SIG-M5 (cell line): Measurements from ENCODE around the gene TJP3.
"Not testable (repeated sequence)": the region's sequence is repeated elsewhere in the genome, so short reads cannot be mapped to it uniquely, and the experiment has no call there.

Experiments used
- DNase-seq: peaks from one replicate; lab custom pipeline; 2025; lab: John Stamatoyannopoulos, UW

Gene TJP3, protein sequence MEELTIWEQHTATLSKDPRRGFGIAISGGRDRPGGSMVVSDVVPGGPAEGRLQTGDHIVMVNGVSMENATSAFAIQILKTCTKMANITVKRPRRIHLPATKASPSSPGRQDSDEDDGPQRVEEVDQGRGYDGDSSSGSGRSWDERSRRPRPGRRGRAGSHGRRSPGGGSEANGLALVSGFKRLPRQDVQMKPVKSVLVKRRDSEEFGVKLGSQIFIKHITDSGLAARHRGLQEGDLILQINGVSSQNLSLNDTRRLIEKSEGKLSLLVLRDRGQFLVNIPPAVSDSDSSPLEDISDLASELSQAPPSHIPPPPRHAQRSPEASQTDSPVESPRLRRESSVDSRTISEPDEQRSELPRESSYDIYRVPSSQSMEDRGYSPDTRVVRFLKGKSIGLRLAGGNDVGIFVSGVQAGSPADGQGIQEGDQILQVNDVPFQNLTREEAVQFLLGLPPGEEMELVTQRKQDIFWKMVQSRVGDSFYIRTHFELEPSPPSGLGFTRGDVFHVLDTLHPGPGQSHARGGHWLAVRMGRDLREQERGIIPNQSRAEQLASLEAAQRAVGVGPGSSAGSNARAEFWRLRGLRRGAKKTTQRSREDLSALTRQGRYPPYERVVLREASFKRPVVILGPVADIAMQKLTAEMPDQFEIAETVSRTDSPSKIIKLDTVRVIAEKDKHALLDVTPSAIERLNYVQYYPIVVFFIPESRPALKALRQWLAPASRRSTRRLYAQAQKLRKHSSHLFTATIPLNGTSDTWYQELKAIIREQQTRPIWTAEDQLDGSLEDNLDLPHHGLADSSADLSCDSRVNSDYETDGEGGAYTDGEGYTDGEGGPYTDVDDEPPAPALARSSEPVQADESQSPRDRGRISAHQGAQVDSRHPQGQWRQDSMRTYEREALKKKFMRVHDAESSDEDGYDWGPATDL

DNA sequence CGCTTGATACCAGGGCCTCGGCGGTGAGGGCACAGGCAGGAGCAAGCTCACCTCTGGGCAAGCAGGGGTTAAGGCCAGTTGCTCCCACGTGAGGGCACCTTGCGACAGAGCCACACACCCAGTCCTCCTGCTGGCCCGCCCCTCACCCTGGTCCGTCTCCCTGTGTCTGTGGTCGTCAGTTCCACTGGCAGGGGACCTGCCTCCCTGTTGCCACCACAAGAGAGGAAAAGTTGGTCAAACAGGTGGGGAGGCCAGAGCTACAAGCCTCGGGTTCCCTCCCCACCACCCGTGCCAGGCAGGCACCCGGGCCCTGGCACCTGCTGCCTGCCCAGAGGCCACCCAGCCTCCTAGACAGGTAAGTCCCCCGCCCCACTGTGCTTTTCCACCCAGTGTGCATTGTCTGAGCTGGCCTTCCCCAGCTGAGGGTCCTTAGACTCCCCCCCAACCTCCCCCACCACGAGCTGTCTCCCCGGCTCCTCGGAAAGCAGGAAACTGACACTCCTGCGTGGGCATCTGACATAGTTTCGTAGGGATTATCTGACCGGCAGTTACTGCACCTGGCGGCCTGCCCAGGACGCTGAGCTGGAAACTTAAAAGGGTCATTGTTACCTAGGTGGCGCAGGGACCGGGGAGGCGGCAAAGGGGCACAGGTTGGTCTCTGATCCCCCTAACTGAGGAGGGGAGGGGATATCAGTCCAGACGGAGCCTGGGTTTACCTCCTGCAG is at the start of gene TJP3:
TSS of gene TJP3 (plus strand) at position 178 of the 725 bp plus-strand sequence. CDS start 20,049 bp downstream, outside the sequence.
- no peak for DNase-seq

DNA sequence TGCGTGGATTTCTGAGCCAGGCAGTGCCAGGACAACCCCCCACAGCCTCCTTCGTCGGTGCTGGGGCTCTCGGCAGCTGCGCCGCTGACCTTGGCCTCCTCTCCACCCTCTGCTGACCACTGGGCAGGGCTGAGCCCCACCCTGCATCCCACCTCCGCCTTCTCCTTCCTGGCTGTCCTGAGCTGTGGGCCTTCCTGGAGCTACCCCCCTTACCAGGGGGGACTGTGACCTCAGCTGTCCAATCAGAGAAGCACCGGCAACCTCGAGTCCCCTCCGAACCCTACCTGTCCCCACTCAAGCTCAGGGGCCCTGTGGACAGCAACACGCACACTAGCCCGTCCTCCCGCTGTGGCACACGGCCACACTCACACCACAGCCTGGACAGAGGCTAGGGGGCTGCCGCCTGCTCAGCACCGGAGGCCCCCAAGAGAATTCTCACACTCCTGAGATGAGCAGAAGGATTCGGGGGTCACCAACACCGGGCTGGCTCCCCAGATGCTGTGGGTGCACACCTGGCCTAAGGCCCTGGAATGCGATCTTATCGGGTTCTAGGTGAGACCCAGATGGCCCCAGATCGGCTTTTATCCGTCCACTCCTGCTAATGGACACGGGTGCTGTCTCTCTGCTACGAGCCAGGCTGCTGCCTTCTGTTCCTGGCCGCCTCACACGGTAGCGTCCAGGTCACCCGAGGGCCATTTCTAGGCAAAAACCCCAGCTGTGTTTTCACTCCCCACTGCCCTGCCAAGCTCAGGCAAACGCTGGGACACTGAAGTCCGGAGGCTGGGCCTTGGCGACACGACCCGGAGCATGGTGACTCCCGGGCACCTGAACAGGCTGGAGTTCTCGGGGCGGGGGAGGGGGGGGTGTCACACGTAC is 49.1 kb upstream of the TJP3 start:
- no peak for DNase-seq

DNA sequence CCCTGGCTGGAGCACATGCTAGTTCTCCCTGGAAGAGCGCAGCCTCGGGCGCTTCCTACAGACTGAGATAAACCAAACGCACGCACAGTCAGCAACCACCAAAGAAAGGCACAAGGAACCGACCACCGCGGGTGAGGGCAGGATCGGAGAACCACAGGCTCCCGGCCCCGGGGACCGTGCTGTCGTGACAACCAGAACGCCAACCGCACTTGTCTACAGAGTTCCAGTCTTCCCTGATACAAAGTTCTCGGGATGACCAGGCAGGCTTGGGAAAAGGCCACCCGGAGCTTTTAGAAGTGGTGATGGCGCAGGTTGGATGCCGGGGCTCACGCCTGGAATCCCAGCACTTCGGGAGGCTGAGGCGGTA is 48.5 kb upstream of the TJP3 start:
- no peak for DNase-seq

DNA sequence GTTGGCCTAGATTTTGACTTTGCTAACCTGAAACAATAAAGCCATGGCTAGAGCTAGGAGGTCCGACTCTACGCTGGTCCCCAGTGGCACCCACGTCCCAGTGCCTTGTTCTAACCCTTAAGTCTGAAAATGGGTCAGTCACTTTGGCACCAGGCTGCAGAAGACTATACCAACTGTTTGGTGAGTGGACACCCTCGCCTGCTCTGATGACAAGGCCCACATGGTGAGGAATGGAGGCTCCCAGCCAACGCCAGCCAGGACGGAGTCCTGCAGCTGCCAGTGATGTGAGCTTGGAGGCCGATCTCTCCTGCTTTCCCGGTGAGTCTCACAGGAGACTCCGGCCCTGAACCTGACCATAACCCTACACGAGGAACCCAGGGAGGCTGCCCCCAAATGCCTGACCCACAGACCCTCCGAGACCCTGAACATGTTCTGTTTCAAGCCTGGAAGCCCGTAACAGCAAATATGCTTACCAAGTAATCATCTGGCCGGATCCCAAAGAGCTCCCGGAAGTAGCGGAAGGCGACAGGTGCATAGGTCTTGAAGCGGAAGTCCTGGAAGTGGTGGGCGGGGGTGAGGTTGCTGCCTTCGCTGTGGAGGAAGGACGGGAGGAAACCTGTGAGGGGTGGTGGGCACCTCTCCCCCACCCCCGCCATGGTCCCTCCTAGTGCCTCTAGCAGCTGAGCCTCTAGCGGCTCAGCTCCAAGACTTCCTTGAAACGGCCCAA is 47.5 kb upstream of the TJP3 start:
- DNase-seq, result no peak

DNA sequence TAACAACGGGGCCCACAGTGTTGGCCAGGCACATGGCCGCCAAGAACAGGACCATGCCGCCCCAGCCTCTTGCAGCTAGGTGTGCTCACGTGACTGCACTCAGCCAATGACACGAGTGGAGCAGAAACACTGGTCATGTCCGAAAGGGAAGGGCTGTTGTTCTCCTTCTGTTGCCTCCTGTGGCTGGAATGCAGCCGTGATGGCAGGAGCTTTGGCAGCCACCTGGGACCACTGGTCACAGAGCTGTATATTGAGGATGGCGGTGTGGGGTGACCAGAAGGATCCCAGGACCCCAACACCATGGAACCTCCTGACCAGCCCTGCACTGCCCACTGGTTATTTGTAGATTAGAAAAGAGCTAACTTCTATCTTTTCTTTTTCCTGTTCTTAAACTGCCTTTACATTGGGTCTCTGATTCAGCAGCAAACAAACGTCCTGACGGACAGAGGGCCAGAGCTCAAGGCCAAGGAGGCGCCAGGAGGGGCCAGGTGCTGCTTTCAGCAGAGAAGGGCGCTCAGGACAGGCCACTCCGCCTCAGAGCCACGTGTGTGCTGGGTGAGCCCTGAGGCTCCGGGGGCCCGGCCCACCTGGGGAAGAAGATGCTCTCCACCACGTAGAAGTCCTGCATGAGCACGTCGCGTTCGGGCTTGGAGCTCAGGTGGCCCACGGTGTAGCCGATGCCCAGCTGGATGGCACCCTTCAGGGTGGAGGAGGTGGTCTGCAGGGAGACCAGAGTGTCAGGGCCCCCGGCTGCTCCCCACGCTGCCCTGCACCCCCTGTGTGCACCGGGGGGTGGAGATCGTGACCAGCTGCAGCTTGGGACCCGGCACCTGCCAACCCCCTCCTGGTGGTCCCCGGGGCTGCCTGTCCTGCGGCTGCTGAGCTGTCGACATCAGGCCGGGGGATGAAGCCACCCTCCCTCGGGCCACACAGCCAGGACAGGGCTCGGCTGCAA is 46.6 kb upstream of the TJP3 start:
- DNase-seq, result no peak

DNA sequence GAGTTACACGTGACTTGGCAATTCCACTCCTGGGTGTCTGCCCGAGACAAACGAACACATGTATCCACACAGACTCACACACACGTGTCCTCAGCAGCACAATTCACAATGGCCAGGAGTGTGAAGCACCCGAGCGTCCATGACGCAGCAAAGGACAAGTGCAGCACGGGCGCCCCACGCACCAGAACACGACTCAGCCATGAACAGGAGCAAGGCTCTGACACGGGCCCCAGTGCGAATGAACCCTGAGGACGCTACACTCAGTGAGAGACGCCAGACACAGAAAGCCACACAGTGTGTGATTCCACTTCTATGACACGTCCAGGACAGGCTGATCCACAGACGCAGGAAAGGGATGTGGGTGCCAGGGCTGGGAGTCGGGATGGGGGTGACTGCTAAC is 44.3 kb upstream of the TJP3 start:
- no peak for DNase-seq

DNA sequence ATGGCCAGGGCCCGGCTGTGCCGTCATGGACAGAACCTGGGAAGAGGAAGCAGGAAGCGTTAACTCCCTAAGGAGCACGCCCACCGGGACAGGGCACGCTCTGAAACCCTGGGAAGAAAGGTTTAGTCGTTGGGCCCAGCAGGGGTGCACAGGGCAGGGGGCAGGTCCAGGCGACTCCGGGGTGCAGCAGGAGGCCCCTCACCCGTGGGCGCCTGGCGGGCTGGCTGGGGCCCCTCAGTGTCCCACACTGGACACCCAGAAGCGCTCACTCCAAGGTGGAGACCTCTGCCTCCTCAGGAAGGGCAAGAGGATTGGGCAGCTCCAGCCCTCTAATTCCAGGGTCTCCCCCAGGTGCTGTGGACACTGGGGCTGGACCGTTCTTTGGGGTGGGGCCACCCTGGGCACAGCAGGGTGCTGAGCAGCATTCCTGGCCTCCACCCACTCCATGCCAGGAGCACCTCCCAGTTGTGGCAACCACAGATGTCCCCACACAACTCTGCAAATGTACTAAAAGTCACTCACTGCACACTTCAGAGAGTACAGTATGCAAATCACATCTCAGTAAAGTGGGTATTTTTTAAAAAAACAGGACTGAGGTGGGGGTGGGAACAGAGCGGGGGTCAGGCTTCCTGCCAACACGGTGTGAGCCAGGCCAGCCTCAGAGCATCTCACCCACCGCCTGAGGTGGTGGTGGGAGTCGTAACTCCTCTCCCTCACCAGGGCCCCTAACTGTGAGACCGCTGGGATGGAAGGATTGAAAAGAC is 43.1 kb upstream of the TJP3 start:
- no peak for DNase-seq

DNA sequence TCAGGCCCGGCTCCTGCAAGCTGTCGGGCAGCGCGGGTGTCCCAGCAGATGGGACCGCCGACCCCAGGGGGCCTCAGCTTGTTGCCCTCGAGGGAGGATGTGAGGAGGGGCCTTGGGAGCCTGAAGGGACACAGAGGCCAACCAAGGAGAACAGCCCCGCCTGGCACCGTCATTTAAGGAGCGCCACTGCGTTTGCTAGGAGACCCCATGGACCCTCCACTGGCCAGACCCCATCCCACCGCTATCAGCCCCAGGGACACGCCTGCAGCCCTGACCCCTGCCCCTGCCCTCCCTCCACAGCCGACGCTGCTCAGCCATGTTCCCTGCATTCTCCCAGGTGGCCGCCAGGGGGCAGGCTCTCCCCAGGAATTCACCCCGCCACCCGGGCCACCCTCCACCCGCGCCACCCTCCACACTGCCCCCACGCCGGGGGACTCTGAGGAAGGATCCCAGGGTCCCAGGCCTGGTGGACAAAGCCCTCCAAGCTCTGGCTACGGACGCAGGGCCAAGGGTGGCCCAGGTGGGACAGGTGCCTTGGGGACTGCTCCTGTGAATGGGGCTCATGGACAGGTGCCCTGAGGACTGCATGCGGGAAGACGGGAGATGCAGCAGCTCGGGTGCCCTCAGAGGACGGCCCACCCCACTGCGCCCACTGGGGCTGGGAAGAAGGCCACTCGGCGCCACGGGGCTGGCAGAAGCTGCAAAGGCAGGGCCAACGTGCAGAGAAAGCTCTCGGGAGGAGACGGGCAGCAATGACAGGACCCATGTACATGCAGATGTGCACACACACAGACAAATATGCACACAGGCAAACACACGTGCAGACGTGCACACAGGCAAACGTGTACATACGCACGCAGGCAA is 42.3 kb upstream of the TJP3 start:
- DNase-seq, result no peak

DNA sequence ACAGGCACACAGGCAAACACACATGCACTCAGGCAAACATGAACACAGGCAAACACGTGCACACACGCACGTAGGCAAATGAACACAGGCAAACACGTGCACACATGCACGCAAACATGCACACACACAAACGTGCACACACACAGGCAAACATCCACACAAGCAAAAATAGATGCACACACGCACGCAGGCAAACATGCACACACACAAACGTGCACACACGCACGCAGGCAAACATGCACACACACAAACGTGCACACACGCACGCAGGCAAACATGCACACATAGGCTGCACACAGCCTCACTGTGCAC is 41.7 kb upstream of the TJP3 start:
- DNase-seq, result not testable (repeated sequence)

DNA sequence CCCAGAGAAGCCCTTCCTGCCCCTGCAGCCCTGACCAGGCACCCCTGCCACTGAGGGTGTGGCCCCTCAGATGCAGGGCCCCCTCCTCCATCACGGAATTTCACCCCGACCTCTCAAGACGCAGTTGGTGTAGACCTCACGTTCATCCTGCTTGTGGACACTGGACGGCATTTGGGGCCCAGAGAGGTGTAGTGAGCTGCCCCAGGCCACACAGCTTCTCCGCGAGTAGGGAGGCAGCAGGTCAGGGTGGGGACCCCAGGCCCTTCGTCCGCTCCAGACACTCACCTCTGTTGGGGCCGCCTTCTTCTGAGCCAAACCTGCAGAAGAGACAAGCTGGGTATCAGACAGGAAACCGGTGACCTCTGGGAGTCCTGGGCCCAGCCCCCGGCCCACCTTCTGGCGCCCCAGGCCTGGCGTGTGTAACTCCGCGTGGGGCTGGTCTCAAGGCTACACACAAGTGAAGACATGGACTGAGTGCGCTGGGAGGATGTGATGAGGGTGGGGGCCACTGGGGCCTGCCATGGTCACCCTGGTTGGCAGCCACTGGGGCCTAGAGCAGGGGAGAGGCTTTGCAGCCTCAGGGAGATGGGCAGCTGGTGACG is 41.0 kb upstream of the TJP3 start:
- DNase-seq, result no peak

DNA sequence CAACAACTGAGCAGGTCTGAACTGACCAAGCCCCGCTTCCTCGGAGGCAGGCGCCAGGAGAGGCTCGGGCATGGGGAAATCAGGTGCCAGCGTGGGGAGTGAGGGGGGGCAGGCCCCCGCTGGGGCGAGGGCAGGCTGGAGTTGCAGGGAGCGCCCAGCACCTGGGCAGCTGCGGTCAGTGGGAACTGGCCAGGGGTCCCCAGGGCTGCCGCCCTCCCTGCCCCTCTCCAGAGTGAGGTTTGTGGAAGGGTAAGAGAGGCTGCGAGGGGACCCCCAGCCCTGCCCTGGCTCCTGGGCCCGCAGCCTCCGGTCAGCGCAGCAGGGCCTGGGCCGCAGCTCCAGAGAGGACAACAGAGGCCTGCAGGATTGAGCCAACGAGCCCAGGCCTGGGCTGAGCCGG is 40.4 kb upstream of the TJP3 start:
- DNase-seq, result no peak

DNA sequence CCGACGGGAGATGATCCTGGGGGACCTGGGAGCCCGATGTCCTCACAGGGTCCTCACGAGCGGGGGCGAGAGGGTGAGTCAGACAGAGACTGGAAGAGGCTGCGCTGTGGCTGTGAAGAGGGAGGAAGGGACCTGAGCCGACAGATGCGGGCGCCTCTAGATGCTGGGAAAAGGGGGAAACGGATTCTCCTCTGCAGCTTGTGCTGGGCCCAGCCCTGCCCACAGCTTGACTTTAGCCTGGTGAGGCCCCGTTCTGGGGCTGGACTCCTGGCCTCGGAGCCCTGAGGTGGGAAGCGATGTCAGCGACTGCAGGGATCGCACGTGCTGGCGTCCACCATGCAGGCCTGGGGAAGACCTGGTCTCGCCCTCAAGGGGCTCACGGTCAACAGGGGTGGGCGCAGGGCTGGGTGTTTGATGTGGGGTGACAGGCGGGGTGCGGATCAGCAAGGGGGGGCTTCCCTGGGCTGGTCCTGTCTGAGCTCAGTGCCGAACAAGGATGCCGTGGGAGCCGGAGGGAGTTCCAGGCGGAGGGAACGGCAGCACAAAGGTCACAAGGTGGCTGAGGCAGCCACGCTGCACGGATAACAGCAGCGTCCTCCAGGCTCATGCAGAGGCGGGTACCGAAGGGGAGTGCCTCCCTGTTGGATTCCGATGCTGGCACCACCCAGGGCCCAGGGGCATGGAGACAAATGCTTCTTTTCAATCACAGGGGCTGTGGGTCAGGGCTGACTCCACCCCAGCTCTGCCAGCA is 39.7 kb upstream of the TJP3 start:
- DNase-seq, result no peak

DNA sequence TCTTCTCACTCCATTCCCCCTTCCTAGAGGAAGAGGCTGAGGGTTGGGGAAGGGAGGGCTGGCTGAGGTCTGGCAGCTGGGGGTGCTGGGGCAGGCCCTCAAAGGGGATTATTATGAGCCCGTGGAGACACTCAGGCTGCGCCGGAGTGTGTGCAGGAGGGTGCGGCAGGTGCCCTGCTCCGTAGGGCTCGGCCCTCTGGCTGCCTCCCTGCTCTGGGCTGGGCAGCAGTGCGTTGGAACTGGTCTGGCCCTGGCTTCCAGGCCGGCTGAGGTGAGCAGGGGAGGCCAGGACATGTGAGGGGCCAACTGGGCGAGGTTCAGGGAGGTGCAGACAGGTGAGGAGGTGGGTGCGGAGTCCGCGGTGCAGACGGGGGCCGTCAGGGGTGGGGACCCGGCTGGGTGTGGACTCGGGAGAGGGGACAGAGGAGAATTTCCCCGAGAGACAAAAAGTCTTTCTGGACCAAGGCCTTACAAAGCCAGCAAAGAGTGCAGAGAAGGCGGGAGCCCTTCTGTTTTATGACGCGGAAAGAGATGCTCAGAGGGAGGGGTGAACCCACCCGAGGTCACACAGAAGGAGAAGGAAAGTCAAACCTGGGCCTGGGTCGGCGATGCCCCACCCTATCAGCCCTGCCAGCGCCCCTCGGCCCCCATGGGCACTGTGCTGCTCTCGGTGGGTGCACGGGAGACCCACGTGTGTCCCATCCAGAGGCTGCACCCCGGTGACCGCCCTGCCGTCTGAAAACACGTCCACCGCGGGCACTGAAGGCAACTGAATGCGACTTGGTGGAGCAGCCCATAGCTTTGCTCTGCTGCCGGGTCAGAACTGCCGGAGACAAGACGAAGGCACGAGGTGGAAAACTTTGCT is 38.9 kb upstream of the TJP3 start:
- no peak for DNase-seq

DNA sequence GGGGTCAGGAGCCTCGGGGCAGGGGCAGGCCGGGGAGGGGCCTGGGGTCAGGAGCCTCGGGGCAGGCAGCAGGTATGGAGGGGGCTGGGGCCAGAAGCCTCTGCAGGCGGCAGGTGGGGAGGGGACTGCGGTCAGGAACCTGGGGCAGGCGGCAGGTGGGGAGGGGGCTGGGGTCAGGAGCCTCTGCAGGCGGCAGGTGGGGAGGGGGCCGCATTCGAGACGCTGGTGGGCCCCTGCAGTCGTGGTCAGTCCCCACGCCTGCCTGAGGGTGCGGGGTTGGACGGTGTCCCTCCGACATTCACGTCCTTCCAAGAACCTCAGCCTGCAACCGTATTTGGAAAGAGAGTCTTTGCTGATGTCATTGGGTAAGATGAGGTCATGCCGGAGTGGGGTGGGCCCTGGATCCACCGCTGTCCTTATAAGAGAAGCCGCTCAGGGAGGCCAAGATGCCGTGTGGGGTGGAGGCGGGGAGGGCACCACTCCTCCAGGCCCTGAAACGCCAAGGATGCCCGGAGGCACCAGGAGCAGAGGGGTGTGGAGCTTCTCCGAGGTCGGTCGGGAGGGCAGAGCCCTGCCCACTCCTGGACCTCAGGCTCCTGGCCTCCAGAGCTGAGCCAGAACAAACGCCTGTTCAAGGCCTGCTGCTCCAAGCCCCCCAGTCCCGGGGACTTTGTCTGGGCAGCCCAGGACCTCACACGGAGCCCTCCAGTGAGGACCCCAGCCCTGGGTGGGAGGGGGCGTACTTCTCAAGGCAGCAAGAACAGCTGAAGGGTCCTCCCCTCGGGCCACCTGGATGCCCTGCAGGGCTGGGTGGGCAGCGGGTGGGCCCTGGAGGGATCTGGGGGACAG is 38.0 kb upstream of the TJP3 start:
- no peak for DNase-seq
